GM19438 (cell line): ENCODE results near the gene DOHH.
A peak's percentile ranks its signal among the peaks of the same experiment; 100 is the strongest.
"Not testable (repeated sequence)": the region's sequence is repeated elsewhere in the genome, so short reads cannot be mapped to it uniquely, and the experiment has no call there.

Experiments
- ATAC-seq: cut with Tn5 transposase; IDR thresholded peaks from one replicate; pipeline ENCODE4 v1.9.1; 2021; ENCODE audit warnings: low read depth; ENCODE audit not compliant: unreplicated experiment

Gene DOHH

DNA sequence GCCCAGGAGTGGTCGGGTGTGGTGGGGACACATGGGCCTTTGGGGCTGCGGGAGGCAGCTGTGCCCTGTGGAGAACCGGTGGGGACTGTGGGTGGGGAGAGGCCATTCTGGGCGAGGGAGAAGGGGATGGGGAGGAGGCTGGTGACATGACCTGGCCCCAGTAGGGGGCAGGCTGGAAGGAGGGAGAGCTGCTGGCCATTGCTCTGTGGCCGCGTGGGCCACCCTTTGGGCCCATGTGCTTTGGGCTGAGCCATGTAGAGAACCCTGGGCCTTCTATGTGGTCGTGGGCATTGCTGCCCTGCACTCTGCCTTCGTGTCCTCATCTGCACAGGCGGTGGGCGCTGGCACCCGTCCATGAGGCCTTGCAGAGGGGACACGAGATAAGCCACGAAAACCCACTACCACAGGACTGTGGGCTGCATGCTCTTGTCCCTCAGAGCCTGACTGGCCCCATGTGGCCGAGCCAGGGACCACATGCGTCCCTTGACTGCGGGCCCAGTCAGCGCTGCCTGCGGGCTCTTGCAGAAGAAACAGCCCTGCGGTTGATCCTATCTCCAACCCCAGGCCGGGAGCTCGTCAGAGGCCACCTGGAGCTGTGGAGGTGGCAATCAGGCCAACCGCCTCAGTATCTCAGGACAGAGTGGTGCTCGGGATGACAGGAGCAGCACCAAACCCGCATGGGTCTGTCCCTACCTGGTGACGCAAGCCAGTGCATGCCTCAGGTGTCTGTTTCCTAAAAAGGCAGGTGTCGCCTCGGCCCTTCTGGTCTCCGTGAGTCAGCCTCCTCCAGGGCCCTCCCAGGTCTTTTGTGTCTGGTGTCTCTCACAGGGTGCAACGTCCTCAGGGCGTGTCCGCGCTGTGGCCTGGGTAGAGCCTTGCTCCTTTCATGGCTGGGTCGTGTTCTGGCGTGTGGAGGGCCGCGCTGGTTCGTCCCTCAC, 20.0 kb upstream of the DOHH start:
- ATAC-seq, result no peak

DNA sequence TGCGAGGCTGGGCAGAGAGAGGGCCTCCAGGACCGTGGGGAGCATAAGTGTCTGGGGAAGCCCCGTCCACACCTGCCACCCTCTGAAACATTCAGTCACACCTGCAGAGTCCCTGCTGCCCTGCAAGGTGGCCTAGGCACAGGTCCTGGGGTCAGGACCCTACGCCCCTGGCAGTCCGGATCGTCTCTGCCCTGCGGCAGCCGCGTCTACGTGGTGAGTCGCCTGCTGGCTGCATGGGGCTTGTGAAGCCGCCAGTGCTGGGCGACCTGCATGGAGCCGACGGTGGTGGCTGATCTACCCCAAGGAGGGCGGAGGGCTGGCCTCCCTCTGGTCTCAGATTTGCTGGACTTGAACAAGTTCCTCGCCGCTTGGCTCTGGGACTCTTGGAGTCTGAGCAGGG, 18.7 kb upstream of the DOHH start:
- ATAC-seq, result no peak

DNA sequence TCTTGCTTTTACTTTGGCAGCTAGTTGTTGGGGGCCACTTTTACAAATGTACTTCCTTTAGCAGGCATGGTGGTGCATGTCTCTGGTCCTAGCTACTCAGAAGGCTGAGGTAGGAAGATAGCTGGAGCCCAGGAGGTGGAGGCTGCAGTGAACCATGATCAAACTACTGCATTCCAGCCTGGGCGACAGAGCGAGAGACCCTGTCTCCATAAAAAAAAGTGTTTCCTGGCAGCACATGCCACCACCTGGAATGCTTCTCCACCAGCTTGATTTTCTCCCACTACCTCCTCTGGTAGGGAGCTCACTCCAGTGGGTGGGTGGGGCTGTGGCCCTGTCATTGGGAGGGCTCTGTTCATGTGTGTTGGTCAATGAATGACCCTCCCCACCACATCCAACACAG, 18.2 kb upstream of the DOHH start:
- no peak for ATAC-seq

DNA sequence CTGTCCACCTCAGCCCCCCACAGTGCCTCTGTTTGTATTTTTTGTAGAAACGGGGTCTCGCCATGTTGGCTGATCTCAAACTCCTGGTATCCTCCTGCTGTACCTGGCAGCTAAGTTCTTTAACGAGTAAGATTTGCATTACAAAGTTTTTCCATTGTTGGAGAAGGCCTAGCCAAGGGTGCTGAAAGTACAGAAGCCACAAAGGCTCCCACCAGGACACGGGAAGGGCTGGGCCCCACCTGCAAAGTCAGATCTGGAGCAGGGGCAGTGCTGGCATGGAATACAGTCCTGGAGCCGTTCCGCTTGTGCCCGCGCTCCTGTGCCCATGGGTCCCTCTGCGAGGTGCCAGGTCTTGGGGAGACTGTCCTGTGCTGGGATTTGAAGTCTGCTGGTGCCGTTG, 17.8 kb upstream of the DOHH start:
- no peak for ATAC-seq

DNA sequence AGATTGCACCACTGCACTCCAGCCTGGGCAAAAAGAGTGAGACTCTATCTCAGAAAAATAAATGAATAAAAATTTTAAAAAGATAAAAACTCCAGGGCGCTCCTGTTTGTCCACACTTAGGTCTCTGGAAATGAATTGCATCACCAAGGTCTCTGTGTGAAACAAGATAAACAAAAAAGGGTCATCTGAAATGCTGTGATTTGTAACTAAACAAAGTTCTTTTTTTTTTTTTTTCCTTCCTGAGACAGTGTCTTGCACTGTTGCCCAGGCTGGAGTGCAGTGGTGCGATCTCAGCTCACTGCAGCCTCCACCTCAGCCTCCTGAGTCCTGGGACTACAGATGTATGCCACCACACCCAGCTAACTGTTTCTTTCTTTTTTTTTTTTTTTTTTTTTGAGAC, 17.2 kb upstream of the DOHH start:
- no peak for ATAC-seq

DNA sequence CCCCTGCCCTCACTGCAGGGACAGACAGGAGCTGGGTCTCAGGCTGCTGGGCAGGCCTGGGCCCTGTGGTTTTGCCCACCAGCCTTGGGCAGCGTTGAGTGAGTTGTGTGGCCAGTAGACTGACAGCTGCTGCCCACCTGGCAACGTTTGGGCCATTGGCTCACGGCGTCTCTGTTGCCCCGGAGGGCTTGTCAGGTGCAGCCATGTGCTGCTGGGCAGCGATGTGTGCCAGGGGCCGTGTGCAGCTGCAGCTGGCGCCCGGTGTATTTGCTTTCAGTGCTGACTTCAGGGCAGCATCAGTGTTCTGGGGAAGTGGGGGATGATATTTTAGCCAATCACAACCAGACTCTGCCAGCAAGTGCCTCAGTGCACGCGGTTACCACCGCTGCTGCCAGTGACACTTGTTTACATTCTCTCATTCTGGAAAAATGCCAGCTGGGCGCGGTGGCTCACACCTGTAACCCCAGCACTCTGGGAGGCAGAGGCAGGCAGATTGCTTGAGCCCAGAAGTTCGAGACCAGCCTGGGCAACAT, 16.3 kb upstream of the DOHH start:
- ATAC-seq, result no peak

DNA sequence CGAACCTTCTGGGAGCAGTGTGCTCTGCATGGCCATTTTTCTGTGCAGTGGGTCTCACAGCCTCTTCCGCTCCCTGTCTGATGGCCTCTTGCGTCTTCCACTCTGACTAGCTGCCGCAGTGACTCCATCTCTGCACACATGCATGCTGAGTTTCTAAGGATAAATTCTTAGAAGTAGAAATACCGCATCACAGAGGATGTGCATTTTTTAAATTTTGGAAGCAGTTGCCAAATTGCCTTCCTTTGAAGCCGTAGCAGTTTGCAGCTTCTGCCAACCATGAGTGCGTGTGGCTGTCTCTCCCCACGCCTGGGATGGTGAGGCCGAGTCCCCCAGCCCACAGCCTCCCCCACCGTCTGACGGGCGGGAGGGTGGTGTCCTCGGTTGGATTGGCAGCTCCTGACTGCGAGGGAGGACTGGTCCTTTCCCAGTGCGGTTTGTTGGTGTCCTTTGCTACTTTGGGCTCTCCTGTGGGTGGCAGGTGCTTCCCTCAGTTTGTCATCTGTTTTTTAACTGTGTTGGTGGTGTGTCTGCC, 15.5 kb upstream of the DOHH start:
- no peak for ATAC-seq

DNA sequence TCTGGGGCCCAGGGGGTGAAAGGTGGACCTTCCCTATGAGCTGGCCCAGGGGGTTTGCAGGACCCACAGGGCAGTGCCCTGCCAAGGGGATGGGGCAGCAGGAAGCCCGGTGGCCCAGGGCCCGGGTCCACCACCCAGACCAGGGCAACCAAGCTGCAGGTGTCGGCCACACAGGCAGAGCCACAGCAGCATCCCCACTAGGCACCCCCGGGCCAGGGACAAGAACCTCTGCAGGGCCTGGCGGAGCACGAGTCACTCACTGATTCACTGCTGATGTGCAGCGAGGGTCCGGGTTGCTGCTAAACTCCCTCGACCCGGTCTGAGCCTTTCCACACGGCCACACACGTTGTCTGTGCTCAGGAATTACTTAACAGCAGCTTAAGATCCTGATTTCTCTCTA, 14.5 kb upstream of the DOHH start:
- no peak for ATAC-seq

DNA sequence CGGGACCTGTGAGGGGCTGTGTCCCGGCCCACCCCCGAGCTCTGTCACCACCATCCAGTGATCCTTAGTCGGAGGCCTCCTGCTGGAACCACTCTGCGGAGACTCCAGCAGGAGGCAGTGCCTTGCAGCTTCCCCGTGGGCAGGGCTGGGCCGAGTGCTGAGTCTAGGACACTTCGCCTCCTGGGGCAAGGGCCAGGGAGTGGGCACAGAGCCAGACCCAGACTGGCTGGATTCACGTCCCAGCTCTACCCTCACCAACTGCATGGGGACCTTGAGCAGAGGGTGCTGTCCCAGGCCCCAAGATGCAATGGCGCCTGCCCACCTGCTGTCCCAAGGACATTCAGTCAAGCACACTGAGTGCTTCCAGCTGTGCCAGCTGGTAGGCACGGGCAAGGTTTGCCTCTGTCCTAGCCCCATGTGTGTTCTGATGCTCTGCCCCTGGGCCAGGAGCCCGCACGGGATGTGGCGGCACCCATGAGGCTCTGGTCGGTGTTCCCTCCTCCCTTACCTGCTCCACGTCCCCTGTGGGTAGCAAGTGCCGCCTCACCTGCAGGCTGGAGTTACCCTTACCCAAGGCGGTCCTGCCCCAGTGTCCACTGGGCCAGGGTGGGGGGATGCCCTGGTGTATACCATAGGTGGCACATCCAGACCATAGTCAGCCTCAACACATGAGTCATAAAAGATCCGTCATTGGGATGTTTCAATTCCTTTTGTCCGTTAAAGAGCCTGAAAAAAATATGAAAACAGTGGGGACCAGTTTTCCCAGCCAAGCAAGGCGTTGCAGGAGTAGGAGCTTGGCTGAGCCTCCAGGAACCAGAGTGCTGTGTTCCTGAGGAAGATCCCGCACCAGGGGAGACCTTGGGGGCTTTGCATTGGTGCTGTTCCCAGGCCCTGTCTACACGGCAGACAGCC, 13.0 kb upstream of the DOHH start:
- ATAC-seq, result no peak

DNA sequence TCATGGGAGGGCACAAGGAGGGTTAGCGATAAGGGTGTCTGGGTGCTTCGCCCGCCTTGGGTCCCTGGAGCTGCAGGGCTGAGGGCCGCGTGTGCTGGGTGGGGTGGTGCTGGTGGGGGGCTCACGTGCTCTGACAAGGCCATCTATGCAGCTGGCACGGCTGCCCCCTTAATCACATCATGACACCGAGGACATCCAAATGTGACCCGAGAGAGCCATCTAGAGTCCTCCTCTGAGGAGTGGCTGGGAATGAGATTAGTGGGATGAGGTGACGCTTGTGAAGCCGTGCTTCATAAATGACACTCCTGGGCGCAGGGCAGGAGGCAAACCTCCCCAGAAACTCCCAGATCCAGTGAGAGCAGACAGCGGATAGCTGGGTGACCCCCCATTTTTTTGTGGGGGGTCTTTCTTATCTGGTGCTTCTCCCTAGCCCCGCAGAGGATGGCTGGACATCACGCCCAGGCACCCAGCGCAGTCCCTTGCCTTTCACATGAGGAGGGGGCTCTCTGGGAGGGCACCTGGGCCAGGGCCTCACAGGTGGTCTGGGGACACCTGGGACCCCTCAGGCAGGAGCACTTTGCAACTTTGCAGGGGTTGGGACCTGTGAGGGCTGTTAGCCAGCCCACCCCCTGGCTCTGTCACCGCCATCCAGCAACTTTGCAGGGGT, 12.2 kb upstream of the DOHH start:
- ATAC-seq, result no peak

DNA sequence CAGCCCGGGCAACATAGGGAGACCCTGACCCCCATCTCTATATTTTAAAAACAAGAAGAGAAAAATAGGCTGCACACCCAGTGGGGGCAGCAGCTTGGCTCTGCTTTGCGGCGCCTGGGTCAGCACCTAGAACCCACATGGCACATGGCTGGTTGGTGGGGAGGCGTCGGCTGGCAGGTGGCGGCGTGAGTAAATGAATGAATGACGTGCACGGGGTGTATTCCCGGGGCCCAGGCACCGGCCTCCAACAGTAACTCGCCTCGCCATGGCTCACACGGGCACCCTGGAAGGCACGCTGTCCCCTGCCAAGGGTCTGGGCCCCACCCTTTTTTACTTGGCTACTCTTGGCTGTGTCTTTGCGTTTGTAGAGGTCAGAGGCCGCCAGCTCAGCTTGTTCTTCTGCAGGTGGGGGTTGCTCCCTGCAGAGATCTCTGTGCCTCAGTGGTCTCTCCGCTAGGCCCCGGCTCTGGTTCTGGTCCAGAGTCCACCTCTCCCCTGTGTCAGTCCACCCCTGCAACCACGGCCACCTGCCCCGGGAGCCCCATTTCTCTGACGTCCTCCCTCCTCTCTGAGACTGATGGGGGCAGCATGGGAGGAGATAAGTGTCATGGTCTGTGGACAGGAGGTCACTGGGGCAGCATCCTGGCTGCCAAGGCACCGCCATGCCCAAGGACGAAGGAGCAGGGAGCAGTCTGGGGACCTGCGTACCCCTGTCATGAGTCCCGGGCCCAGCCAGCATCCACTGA, 11.2 kb upstream of the DOHH start:
- no peak for ATAC-seq

DNA sequence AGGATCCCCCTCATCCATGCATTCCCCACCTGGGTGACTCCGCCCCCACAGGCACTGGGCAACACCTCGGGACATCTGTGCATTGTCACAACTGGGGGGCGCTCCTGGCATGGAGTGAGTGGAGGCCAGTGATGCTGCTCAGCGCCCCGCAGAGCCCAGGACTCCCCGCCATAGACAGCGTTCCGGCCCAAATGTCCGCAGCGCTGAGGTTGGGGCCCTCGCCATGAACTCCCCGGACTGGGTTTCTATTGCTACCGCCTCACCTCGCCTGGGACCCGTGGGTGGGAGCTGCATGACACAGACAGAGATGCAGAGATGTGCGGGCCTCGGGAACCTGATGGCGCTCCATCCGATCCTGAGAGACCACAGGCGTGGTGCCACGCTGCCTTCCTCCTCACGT, 10.3 kb upstream of the DOHH start:
- no peak for ATAC-seq

DNA sequence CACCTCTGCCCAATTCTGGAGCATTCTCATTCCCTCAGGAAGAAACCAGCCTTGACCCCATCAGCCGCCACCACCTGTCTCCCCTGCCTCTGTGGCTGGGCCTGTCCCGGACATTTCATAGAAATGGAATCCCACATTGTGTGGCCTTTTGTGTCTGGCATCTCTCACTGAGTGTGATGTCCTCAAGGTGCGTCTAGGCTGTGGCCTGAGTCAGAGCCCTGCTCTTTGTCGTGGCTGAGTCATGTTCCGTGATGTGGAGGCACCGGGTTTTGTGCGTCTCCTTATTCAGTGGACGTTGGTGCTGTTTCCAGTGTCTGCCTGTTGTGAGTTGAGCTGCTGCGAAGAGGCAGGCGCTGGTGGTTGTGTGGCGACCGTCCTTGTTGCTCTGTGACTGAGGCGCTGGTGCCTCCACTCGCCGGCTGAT, 9.1 kb upstream of the DOHH start:
- no peak for ATAC-seq

DNA sequence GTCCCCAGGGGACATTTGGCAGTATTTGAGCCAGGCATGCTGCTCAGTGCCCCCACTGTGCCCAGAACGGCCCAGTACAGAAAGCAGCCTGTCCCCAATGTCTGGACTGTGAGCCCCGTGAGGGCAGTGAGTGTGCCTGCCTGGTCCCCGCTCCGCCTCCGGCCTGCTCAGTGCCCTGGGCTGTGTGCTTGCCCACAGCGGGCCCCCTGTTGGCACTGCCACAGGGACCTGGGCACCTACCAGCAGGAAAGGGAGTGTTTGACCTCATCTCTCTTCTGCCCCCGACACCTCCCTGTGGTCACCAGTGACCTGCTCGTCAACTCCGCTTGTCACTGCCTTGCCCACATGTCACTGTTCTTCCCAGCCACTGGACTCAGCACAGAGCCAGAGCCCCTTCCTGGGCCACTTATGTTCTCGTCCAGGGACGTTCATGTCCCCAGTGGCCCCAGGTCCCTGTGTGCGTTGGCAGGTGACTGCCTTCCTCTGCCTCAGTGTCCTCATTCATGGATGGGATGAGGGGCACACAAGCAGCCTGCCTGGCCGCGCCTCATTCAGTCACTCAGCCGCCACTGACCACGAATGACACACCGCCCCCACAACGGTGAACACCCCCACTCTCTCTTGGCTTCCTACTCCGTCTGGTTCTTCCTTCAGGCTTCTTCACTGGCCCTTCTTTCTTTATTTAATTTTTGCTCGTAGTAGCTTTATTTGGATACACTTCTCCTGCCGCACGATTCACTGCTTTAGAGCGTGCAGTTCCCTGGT, 8.5 kb upstream of the DOHH start:
- ATAC-seq, result no peak

DNA sequence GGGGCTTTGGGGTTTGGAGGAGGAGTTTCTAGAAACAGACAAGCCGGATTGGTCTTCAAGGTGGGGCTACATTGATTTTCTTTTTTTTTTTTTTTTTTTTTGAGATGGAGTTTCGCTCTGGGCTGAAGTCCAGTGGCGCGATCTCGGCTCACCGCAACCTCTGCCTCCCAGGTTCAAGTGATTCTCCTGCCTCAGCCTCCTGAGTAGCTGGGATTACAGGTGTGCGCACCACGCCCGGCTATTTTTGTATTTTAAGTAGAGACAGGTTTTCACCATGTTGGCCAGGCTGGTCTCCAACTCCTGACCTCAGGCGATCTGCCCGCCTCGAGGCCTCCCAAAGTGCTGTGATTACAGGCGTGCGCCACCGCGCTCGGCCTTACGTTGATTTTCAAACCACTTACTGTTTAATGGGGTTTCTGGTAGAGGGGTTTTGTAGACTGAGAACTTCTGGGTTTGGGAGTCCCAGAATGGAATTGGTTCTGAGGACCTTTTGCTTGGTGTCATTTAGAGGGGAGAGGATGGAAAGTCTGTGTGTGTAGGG, 7.7 kb upstream of the DOHH start:
- ATAC-seq, result not testable (repeated sequence)

DNA sequence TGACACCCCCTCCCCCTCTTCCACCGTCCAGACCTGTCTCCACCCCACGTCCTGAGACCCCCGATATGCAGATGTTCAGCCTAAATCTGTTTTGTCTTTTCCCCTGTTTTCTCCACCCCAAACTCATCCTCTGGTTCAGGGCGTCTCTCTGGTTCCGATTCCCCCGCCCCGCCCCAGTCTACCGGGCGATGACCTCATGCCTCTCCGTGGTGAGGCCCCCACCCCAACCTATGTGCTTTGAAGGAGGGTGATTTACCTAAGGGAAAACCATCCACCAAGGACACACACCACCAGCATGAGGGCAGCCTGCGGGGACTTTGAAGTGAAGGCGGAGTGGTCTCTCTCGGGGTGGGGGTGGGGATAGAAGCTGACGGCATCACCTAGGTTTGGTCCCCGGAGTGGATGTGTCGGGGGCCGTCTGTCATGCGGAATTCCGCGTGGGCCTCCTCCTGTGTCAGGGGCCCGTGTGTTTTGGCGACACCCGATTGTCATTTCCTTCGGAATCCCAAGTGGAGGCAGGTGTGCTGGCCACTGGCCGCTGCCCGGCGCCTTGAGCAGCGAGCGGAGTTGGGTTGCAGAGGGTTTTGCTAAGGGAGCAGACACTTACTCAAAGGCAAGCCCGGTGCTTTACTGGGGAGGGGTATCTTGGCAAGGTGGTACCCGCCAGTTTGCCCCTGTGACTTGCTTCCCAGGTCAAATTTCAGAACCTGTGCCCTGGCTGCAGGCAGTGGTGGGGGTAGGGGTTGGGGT, 7.1 kb upstream of the DOHH start:
- no peak for ATAC-seq

DNA sequence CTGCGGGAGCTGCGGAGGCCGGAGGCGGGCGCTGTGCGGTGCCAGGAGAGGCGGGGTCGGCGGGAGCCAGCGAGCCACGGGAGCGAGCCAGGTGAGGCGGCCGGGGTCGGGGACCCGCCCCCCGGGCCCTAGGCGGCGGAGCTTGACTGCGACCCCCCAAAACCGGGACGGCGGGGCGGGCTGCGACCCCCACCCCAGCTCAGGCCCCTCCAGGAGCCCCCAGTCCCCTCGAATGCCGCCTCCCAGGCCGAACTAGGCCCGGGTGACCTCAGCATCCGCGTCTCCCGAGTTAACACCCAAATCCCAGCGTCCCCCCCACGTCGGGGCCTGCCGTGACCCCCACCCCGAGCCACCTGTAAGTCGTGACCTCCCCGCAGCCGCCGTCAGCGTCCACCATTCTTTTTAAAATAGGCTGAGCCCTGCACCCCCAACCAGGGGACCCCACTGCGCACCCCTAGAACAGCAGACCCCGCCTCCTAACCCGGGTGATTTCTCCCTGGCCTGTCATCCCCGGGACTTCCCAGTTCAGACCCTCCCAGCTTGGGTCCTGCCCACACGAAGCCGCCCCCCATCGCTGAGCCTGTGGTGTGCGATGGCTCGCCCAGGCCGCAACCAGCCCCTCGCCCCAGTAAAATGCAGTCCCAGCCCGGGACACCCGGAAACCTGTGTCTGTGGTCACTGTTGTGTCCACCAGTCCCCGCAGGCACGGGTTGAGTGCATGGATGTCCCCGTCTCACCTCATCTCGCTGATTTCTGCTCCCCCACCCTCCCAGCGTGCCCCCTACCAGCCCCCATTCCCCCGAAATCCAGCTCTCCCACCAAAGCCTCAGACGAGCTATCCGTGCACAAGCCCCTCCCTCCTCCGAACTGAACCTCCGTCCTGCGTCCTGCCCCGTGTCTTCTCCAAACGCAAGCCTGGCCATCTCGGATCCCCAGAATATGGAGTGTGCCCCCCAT, 6.2 kb upstream of the DOHH start:
- peak; percentile 3 for ATAC-seq
